PC-9 (cell line): ENCODE data around the gene PLEKHB2. TPM values are rescaled to one million over a fixed set of nuclear protein-coding genes. Genes with fewer than 3 reads are reported as not detected.

Experiments used
- BruUV-seq: library from RNA; stranded (reverse); fragments of 400-500 nt; replicated peaks from 2 replicates; lab custom pipeline; 2021; lab: Mats Ljungman, UMichigan
- CTCF ChIA-PET: fragments of 300-600 bp; sonication (Branson Sonifier 250); formaldehyde crosslinking; loops from one replicate; lab custom pipeline; 2022; ENCODE audit warnings: antibody characterized with exemption; lab: Charles Lee
- POLR2A ChIA-PET: fragments of 300-600 bp; sonication (Branson Sonifier 250); formaldehyde crosslinking; loops from one replicate; lab custom pipeline; 2022; ENCODE audit warnings: antibody characterized with exemption; ENCODE audit not compliant: unreplicated experiment; lab: Charles Lee
- DNase-seq, 2 experiments: peaks; one replicate each; pipeline versions ENCODE4 v3.0.0 to v3.0.0-alpha.2; 2015 to 2022; ENCODE audit warnings: mixed read lengths in 1 of 2
- H2AFZ ChIP-seq: fragments of 200-600 bp; sonication (generic); 2 replicates; pipeline ENCODE4 v1.8.1; 2017; ENCODE audit warnings: antibody characterized with exemption
- H3F3A ChIP-seq: fragments of 200-600 bp; sonication (generic); 2 replicates; pipeline ENCODE4 v1.8.1; 2017; ENCODE audit warnings: antibody characterized with exemption, mild to moderate bottlenecking, low read depth; ENCODE audit not compliant: insufficient read depth
- H3K27ac ChIP-seq: fragments of 200-600 bp; sonication (generic); 2 replicates; pipeline ENCODE4 v1.6.1; 2016; ENCODE audit warnings: mixed run types
- H3K27me3 ChIP-seq: fragments of 200-600 bp; sonication (generic); 2 replicates; pipeline ENCODE4 v1.6.1; 2016; ENCODE audit warnings: low read depth, mixed run types; ENCODE audit not compliant: insufficient read depth
- H3K36me3 ChIP-seq: fragments of 200-600 bp; sonication (generic); 2 replicates; pipeline ENCODE4 v1.6.1; 2016; ENCODE audit warnings: low read depth, mixed run types
- H3K4me1 ChIP-seq: fragments of 200-600 bp; sonication (generic); replicated peaks from 2 replicates; pipeline ENCODE4 v1.6.1; 2016; ENCODE audit warnings: mixed run types; ENCODE audit not compliant: insufficient read depth
- H3K4me2 ChIP-seq: fragments of 200-600 bp; sonication (generic); 2 replicates; pipeline ENCODE4 v1.6.1; 2017; ENCODE audit warnings: mixed run types
- H3K4me3 ChIP-seq: fragments of 200-600 bp; sonication (generic); 2 replicates; pipeline ENCODE4 v1.6.1; 2016; ENCODE audit warnings: mixed run types
- H3K79me2 ChIP-seq: fragments of 200-600 bp; sonication (generic); 2 replicates; pipeline ENCODE4 v1.6.1; 2017; ENCODE audit warnings: low read depth, mixed run types
- H3K9me2 ChIP-seq: fragments of 200-600 bp; sonication (generic); 2 replicates; pipeline ENCODE4 v1.8.1; 2017; ENCODE audit warnings: mild to moderate bottlenecking; ENCODE audit not compliant: insufficient read depth
- H3K9me3 ChIP-seq: fragments of 200-600 bp; sonication (generic); 2 replicates; pipeline ENCODE4 v1.8.1; 2016; ENCODE audit warnings: low read depth; ENCODE audit not compliant: insufficient read depth
- H4K20me1 ChIP-seq: fragments of 200-600 bp; sonication (generic); 2 replicates; pipeline ENCODE4 v1.8.1; 2017; ENCODE audit not compliant: insufficient read depth
- CTCF ChIP-seq: fragments of 200-600 bp; sonication (generic); conservative IDR thresholded peaks from 2 replicates; pipeline ENCODE4 v1.6.1; 2017; ENCODE audit warnings: mixed run types, antibody characterized with exemption, mild to moderate bottlenecking, moderate library complexity
- EZH2 ChIP-seq: fragments of 200-600 bp; sonication (generic); IDR thresholded peaks from 2 replicates; pipeline ENCODE4 v1.8.0; 2017; ENCODE audit warnings: antibody characterized with exemption, low read depth
- intact Hi-C: fragments of 100-400 bp; cut with micrococcal nuclease; formaldehyde crosslinking; loops from one replicate; pipeline ENCODE4 v1.10.0; 2022; ENCODE audit not compliant: unreplicated experiment
- total RNA-seq: library from RNA; stranded (reverse); gene quantifications from 2 replicates; pipeline ENCODE4 v1.2.3, GENCODE V29; 2021

Gene PLEKHB2
- total RNA-seq, 1 experiment from 2014 or later = 46.2 TPM

GRCh38 chr2:131058214-131058843, 46.8 kb upstream of the PLEKHB2 start:
- intact Hi-C loops = no loop called here
- peaks cover 14% of the 10 kb centered on the region; the same call in 1 of the 2 replicates for H3K36me3 ChIP-seq
- CTCF ChIA-PET = no interaction called here

GRCh38 chr2:131058920-131059319, 46.2 kb upstream of the PLEKHB2 start:
- no TSS peak for BruUV-seq
- Histone ChIP-seq H3F3A (no peaks in the 10 kb centered on the region; the same call in 1 of the 2 replicates), H3K36me3 (peaks cover 13% of the 10 kb centered on the region; the same call in 1 of the 2 replicates), H4K20me1 (peaks cover 67% of the 10 kb centered on the region), H2AFZ (no peak overlapping the region), H3K27me3 (no peaks in the 10 kb centered on the region), H3K9me2 (no peaks in the 10 kb centered on the region), H3K4me1 (no peaks in the 10 kb centered on the region), H3K9me3 (no peaks in the 10 kb centered on the region), H3K4me2 (no peak overlapping the region), H3K79me2 (peaks cover 58% of the 10 kb centered on the region), H3K4me3 (no peak overlapping the region), H3K27ac (no peak overlapping the region)
- CTCF ChIA-PET = no interaction called here
- TF ChIP-seq EZH2 = no peak
- TF ChIP-seq CTCF = no peak
- intact Hi-C loops = no loop called here
- DNase-seq = no peak
- POLR2A ChIA-PET = no interaction called here

More at GRCh38 chr2:131058214-131058843, 46.8 kb upstream of the PLEKHB2 start:
- H3K4me2 ChIP-seq = no peak overlapping the region
- H3K9me2 ChIP-seq = no peaks in the 10 kb centered on the region
- TF ChIP-seq EZH2 (no peak), CTCF (no peak)
- H3K9me3 ChIP-seq = no peaks in the 10 kb centered on the region
- H3K27me3 ChIP-seq = no peaks in the 10 kb centered on the region
- H2AFZ ChIP-seq = no peak overlapping the region
- H3K27ac ChIP-seq = no peak overlapping the region
- H4K20me1 ChIP-seq = peaks cover 71% of the 10 kb centered on the region
- no peaks in the 10 kb centered on the region; the same call in 1 of the 2 replicates for H3F3A ChIP-seq
- no TSS peak for BruUV-seq
- no peak for DNase-seq
- H3K4me3 ChIP-seq = no peak overlapping the region
- POLR2A ChIA-PET = no interaction called here
- peaks cover 56% of the 10 kb centered on the region for H3K79me2 ChIP-seq
- no peaks in the 10 kb centered on the region for H3K4me1 ChIP-seq

GRCh38 chr2:131063501-131064283, 41.4 kb upstream of the PLEKHB2 start:
- Histone ChIP-seq H3K27me3 (no peaks in the 10 kb centered on the region), H3K79me2 (peaks cover 73% of the 10 kb centered on the region), H2AFZ (no peak overlapping the region), H3K9me2 (no peaks in the 10 kb centered on the region), H3K36me3 (peaks cover 8% of the 10 kb centered on the region), H3K4me3 (no peak overlapping the region), H3K9me3 (no peaks in the 10 kb centered on the region), H3K4me2 (no peak overlapping the region), H4K20me1 (peaks cover 61% of the 10 kb centered on the region), H3K27ac (no peak overlapping the region), H3F3A (no peaks in the 10 kb centered on the region; the same call in none of the 2 replicates), H3K4me1 (no peaks in the 10 kb centered on the region)
- ChIA-PET POLR2A (no interaction called here), CTCF (interaction anchor here (0.5 kb wide), 1 partner anchor 21 kb away, joined by 5 read pairs; no protein-coding TSS in a partner anchor)
- intact Hi-C loops = no loop called here
- no TSS peak for BruUV-seq
- TF ChIP-seq CTCF (no peak), EZH2 (no peak)
- DNase-seq = no peak
